Endothelial cell of umbilical vein (primary cell): Measurements from ENCODE around the gene FUBP3.

ENCODE experiments used
- EZH2 ChIP-seq: IDR thresholded peaks from 2 replicates; pipeline ENCODE4 v1.6.1; 2012; ENCODE audit warnings: borderline replicate concordance, low read depth, mild to moderate bottlenecking, moderate library complexity, low read length, inconsistent platforms; ENCODE audit not compliant: severe bottlenecking
- POLR2A ChIP-seq: IDR thresholded peaks from 2 replicates; pipeline ENCODE4 v1.6.1; 2012; ENCODE audit warnings: low read depth, mild to moderate bottlenecking, control low read depth, low read length
- TF ChIP-seq, protein P1 (sequence below), 2 donors: IDR thresholded peaks; 1 replicate in 1 of 2; 2 replicates in 1 of 2; pipeline ENCODE4 v1.5.1; 2011; ENCODE audit warnings: low read length in 2 of 2, mild to moderate bottlenecking in 2 of 2, moderate library complexity in 2 of 2, control low read depth in 1 of 2, inconsistent platforms in 1 of 2, low read depth in 1 of 2; ENCODE audit not compliant: insufficient read depth in 1 of 2; ENCODE audit errors: extremely low read depth in 1 of 2

DNA sequence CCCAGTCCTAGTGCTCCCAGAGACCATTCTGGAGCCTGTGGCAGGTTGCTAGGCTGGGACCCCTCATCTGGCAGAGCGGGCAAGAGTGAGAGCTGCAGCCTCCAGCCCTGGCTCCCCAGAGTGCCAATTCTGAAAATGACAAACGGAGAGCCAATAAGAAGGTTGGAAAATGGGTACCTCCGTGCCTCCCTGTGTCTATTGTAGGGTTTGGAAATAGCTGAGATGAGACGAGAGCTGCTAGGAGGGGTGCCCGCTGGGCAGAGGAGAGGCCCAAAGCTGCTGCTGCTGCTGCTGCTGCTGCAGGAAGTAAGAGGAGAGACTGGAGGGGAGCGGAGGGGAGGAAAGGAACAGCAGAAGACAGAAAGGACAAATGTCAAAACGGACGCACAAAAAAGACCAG lies 36.0 kb upstream of the FUBP3 start:
- no peak for TF ChIP-seq EZH2
- TF ChIP-seq, protein P1, sequence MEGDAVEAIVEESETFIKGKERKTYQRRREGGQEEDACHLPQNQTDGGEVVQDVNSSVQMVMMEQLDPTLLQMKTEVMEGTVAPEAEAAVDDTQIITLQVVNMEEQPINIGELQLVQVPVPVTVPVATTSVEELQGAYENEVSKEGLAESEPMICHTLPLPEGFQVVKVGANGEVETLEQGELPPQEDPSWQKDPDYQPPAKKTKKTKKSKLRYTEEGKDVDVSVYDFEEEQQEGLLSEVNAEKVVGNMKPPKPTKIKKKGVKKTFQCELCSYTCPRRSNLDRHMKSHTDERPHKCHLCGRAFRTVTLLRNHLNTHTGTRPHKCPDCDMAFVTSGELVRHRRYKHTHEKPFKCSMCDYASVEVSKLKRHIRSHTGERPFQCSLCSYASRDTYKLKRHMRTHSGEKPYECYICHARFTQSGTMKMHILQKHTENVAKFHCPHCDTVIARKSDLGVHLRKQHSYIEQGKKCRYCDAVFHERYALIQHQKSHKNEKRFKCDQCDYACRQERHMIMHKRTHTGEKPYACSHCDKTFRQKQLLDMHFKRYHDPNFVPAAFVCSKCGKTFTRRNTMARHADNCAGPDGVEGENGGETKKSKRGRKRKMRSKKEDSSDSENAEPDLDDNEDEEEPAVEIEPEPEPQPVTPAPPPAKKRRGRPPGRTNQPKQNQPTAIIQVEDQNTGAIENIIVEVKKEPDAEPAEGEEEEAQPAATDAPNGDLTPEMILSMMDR (IDR thresholded peaks at IDR 0.05; ENCODE audit: extremely low read depth in 1 of 2, insufficient read depth in 1 of 2, low read depth in 1 of 2, low read length in 2 of 2) = no peak
- TF ChIP-seq POLR2A = no peak
